Measurements from ENCODE around the gene ADAMTS10. TPM values are rescaled to one million over a fixed set of nuclear protein-coding genes. Genes with fewer than 3 reads are reported as not detected.

ADAMTS10 gene
- total RNA-seq, 2 donors from 2014 or later, result 3.9 TPM

DNA sequence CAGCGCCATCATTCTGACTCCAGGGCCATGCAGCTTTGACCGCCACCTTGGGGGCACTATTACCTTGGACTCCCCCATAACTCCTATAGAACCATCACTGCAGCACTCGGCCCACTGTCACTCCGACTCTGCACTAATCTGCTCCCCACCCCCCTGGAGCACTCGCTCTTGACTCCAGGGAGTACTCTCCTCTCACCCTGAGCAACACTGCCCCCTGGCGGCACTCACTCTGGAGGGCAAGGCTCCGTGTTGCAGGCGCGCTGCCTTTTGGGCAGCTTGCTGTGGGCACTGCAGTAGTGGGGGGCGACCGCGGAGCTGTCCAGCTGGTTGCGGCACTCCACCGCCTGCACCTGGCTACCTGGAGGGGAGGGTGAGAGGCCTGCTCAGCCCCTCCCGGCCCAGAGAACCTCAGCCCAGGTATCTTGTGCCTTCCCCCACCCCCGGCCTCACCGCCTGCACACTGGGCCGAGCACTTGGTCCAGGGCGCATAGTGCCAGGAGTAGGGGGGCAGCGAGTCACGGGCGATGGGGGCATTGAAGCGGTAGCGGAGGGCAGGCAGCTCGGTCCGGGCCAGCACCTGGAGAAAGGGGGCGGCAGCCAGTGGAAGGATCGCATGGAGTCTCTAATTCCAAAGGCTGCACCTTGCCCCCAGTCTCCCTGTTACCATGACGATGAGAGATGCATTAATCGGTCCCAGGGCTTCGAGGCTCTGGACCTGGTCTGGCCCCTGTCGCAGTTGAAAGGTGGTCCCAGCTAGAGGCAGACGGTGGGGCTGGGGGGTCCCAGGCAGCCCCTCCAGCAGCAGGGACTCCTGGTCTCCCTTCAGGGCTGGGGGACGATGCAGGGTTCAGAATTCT is 24.4 kb downstream of the ADAMTS10 start:
- intact Hi-C loops (cut with DNase I), result loop anchor here (5.0 to 10.0 kb wide), 2 partner anchors 59 to 234 kb away; no protein-coding TSS in a partner anchor
- no peaks in the 10 kb centered on the region for H3K36me3 ChIP-seq
- no peak overlapping the region for H3K27ac ChIP-seq
- no peaks in the 10 kb centered on the region for H3K9me3 ChIP-seq
- TF ChIP-seq, protein P1, sequence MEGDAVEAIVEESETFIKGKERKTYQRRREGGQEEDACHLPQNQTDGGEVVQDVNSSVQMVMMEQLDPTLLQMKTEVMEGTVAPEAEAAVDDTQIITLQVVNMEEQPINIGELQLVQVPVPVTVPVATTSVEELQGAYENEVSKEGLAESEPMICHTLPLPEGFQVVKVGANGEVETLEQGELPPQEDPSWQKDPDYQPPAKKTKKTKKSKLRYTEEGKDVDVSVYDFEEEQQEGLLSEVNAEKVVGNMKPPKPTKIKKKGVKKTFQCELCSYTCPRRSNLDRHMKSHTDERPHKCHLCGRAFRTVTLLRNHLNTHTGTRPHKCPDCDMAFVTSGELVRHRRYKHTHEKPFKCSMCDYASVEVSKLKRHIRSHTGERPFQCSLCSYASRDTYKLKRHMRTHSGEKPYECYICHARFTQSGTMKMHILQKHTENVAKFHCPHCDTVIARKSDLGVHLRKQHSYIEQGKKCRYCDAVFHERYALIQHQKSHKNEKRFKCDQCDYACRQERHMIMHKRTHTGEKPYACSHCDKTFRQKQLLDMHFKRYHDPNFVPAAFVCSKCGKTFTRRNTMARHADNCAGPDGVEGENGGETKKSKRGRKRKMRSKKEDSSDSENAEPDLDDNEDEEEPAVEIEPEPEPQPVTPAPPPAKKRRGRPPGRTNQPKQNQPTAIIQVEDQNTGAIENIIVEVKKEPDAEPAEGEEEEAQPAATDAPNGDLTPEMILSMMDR (IDR thresholded peaks at IDR 0.05), result peak; percentile 70
- no peaks in the 10 kb centered on the region for H3K27me3 ChIP-seq
- no peak overlapping the region for H3K9ac ChIP-seq (ENCODE audit: low read depth in 2 of 2, low read length in 2 of 2)
- DNase-seq, result peak; percentile 66
- H3K4me1 ChIP-seq, result no peaks in the 10 kb centered on the region
- no peak overlapping the region for H3K4me3 ChIP-seq

DNA sequence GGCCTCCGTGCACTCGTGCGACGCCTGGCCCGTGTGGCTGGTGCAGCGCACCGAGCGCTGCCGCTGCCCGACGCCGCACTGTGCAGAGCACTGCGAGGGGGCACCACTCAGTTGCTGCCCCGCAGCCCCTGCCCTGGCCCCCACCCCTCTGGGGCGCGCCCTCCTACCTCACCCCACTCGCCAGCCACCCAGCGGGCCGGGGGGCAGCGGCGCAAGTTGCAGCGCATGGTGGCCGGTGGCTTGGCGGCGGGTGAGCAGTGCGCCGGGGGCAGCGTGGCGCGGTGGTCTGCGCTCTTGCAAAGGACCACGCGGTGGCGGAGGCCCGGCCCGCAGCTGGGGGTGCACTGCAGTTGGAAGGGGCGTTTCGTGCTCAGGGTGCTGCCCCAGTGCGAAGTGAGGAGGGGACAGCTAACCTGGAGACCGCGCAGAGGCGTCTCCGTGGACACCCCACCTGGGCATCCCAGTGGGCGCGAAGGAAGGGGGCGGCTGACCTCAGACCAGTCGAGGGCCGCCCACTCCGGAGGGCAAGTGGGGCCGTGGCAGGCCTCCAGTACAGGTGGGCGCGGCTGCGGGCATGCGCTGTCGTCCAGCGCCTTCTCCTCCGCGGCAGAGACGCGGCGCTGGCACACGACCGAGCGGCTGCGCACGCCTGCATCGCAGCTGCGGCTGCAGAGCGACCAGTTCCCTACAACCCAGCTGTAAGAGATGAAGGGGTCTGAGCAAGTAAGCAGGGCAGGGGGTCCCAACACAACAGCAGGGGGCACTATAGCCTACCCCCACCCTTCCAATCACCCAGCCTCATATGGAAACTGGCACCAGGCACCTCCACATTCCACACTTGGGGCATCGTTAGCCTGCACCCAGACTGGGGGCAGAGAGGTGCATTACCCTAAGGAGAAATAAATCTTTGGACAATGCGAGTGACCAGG is 25.3 kb downstream of the ADAMTS10 start:
- intact Hi-C loops (cut with DNase I), result loop anchor here (5.0 to 10.0 kb wide), 2 partner anchors 60 to 233 kb away; no protein-coding TSS in a partner anchor
- H3K4me1 ChIP-seq, result no peaks in the 10 kb centered on the region
- no peak for DNase-seq

DNA sequence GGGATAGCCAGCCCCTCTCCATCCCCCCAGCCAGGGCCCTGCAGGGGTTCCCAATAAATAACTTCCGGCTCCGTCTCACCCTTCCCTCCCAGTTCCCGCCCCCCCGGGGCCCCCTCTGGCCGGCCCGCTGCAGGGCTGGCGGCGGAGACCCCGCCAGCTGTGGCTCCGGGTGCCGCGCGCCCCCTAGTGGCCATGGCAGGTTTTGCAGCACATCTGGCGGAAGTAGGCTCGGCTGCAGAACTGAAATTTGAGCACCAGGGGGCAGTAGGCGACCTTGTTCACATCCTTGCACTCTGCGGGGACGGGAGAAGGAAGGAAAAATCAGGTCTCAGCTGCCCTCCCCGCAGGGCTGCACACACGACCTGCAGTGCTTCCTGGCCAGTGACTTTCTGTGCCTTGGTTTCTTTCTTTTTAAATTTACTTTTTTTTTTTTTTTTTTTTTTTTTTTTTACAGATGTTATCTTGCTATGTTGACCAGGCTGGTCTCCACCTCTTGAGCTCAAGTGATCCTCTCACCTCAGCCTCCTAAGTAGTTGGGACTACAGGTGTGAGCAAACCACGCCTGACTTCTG is 29.7 kb downstream of the ADAMTS10 start:
- TF ChIP-seq, protein P1 (IDR thresholded peaks at IDR 0.05), result peak; percentile 98
- Histone ChIP-seq H3K9ac (ENCODE audit: low read depth in 2 of 2, low read length in 2 of 2) (no peak overlapping the region), H3K4me3 (no peak overlapping the region), H3K4me1 (no peaks in the 10 kb centered on the region), H3K27ac (no peak overlapping the region), H3K27me3 (no peaks in the 10 kb centered on the region), H3K36me3 (no peaks in the 10 kb centered on the region), H3K9me3 (no peaks in the 10 kb centered on the region)
- intact Hi-C loops (cut with DNase I), result loop anchor here (10.0 kb wide), 1 partner anchor 64 kb away; no protein-coding TSS in a partner anchor
- peak; percentile 85 for DNase-seq

More for the DNA sequence above, 25.3 kb downstream of the ADAMTS10 start:
- Histone ChIP-seq H3K4me3 (no peak overlapping the region), H3K9me3 (no peaks in the 10 kb centered on the region), H3K9ac (ENCODE audit: low read depth in 2 of 2, low read length in 2 of 2) (no peak overlapping the region), H3K27me3 (no peaks in the 10 kb centered on the region), H3K27ac (no peak overlapping the region), H3K36me3 (no peaks in the 10 kb centered on the region)
- TF ChIP-seq, protein P1 (IDR thresholded peaks at IDR 0.05), result no peak

DNA sequence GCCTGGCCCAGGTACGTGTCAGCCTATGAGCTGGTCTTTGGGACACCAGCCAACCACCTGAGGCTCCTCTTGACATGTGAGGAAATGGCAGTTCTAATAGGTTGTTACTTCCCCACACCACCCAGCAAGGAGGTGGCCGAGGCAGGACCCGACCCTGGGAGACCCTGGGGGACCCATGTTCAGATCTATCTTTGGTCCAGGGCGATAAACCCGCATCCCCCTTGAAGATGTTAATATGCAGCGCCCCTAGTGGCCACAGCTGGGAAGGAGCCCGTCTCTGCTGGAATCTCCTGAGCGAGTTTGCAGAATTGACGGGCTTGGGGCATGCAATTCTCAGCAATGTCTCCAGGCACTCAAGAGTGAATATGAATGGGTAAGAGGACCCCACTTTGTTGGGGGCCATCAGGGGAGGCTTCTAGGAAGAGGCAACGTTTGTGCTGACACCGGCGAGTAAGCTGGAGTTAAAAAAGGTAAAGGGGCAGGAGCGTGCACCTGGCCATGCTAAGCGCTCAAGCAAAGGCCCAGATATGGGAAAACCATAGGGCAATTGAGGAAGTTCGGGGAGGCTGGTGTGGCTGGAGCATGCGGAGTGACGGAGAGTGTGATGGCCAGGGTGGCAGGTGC is 31.8 kb downstream of the ADAMTS10 start:
- H3K4me1 ChIP-seq, result no peaks in the 10 kb centered on the region
- no peaks in the 10 kb centered on the region for H3K9me3 ChIP-seq
- no peak overlapping the region for H3K9ac ChIP-seq (ENCODE audit: low read depth in 2 of 2, low read length in 2 of 2)
- H3K4me3 ChIP-seq, result no peak overlapping the region
- intact Hi-C loops (cut with DNase I), result no loop called here
- H3K27me3 ChIP-seq, result no peaks in the 10 kb centered on the region
- no peak overlapping the region for H3K27ac ChIP-seq
- TF ChIP-seq, protein P1 (IDR thresholded peaks at IDR 0.05), result peak; percentile 98
- DNase-seq, result peak; percentile 86
- no peaks in the 10 kb centered on the region for H3K36me3 ChIP-seq

Measured in colonic mucosa (tissue), 4 donors.